GM12801 (cell line): ENCODE data around the gene EPB41L3.

Source experiments
- TF ChIP-seq, protein P1 (sequence below): IDR thresholded peaks from one replicate; pipeline ENCODE4 v1.5.1; 2011; ENCODE audit warnings: control low read depth; ENCODE audit not compliant: insufficient read length; ENCODE audit errors: extremely low read depth

EPB41L3 gene

DNA sequence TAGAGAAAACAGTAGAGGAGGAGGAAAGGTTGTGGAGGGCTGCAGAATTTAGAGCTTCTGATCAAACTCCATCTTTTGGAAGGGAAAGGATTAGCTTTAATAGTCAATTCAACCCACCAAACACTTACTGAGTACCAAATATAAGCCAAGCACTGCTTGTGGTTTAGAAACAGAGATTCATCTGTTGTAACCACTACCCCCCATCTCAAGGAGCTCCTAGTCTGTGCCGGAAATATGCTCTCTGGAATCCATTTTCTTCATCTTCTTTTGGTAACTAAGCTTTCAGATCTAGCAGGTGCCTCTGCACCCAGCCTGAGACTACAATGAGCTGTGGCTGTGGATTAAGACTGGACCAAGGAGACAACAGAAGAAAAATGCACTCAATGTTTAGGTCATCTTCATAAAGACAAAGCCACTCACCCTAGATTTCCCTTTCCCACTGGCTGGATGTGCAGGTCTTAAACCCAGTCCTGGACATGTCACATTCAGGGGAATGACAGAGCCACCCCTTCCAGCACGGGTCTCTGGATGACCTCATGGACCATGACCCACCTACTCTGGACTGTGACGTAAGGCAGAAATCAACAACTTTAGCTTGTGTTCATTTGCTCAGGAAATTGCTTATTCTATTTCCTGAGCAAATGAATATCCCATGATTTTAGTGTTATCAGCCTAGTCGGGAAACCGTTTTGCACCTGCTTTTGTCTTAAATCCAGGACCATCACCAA is 52.9 kb downstream of the EPB41L3 start:
- TF ChIP-seq, protein P1, sequence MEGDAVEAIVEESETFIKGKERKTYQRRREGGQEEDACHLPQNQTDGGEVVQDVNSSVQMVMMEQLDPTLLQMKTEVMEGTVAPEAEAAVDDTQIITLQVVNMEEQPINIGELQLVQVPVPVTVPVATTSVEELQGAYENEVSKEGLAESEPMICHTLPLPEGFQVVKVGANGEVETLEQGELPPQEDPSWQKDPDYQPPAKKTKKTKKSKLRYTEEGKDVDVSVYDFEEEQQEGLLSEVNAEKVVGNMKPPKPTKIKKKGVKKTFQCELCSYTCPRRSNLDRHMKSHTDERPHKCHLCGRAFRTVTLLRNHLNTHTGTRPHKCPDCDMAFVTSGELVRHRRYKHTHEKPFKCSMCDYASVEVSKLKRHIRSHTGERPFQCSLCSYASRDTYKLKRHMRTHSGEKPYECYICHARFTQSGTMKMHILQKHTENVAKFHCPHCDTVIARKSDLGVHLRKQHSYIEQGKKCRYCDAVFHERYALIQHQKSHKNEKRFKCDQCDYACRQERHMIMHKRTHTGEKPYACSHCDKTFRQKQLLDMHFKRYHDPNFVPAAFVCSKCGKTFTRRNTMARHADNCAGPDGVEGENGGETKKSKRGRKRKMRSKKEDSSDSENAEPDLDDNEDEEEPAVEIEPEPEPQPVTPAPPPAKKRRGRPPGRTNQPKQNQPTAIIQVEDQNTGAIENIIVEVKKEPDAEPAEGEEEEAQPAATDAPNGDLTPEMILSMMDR: no peak

DNA sequence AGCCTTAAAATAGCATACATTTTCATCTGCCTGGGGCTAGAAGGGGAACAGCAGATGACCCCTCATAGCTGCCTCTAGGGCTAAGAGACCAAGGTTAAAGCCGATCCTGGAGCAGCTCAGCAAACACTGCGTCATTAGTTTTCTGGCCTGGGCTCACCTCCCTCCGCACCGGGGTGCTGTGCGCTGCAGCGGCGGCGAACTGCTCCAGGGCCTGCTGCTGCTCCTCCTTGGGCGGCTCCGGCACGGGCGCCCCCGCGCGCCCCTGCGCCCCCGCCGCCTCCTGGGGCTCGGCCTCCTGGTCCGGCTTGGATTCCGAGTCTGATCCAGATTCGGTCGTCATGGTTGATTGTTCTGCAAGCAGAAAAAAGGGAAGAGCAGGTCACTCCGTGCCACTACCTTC is 55.0 kb downstream of the EPB41L3 start:
- TF ChIP-seq, protein P1: no peak

DNA sequence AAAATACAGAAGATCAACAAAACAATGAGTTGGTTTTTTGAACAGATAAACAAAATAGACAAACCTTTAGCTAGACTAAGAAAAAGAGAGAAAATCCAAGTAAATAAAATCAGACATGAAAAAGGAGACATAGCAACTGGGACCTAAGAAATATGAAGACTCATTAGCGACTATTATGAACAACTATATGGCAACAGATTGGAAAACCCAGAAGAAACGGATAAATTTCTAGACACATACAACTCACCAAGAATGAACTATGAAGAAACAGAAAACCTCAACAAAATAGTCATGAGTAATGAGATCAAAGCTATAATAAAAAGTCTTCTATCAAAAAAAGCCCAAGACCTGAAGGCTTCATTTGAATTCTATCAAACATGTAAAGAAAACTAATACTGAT is 59.3 kb downstream of the EPB41L3 start:
- TF ChIP-seq, protein P1: no peak

DNA sequence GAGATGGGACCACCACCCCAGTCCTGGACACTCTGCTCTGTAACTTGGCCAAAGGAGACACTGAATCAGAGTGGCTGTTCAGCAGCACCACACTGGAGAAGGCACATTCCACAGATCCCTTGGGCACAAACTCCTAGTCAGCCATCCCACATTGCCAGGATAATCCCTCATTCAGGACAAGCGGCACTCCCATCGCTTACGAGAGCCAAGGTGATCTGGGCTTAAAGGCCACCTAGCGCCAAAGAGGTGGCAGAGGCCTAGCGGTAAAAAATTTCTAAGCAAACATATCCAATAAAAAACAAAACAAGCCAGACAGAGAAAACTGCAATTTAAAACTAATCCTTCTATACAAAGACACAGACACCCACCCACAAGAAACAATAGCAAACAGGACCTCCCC is 62.2 kb downstream of the EPB41L3 start:
- TF ChIP-seq, protein P1: no peak

DNA sequence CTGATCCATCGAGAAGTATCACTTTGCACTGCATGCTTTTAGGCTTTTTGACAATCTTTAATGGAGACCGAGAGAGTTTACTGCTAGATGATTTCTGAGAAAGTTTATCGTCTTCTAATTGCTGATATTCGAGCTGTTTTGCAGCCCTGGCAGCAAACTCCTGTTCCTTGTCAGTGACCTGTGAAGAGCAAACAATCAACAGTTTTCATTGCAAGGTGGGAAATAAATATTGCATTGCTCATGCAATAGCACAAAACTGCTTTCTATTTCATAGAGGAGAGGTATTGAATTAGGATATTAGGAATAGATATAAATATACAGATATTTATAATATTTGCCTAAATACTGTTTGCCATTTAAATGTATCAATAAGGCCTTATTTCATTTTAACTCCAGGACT is 65.5 kb downstream of the EPB41L3 start:
- TF ChIP-seq, protein P1: no peak

DNA sequence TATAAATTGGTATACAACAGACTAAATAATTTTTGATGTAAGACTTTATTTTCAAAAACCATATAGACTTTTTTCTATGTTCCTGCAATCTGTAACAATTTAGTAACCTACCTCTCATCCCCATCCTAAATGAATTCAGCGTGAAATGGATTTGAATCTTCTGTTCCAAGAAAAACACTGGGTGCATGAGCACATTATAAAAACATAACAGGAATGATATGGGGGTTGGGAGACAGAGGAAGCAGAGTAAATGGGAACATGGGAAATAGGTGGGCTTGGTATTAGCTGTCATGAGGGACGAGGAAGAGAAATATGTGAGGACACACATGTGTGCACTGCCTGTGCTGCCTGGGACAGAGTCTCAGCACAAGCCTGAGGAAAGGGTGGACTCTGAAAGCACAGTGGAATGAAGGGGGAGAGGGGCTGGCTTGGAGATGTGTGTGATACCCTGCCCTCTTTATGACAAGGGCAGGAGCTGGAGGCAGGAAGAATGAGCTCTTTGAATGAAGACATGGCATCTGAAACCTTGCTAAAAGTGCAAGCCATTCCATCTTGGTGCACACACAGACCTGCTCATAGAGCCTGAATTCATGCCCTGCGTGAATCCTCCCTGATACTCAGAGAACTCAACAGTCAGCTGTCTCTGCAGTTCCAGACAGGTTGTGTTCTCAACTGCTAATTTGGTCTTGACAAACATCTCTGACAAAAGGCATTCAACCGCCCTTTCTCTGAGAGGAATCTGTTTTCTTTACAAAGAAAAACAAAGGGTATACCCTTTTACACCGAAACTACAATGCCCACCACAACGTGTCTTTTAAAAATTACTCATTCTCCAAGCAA is 66.6 kb downstream of the EPB41L3 start:
- TF ChIP-seq, protein P1: no peak

DNA sequence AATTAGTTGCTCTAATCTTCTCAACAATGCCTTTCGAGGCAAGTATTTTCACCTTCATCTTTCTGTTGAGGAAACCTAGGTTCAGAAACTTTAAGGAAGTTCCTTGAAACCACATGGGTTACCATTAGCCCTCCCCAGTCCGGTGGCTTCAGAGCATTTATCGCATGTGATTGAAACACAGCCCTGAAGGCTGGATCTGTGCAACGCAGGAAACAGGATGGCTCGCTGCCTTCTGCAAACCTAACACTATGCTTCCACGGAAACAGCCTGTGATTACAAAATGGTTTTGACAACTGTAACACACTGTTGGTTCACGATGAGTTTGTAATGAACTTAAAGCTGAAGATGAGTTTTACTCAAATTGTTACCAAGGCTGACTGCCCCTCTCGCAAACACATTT is 68.5 kb downstream of the EPB41L3 start:
- TF ChIP-seq, protein P1: no peak
